IMR-90 (cell line): Measurements from ENCODE around the gene ZNF701. TPM values are rescaled to one million over a fixed set of nuclear protein-coding genes. Genes with fewer than 3 reads are reported as not detected.
A peak's percentile ranks its signal among the peaks of the same experiment; 100 is the strongest.

Source experiments
- ATAC-seq: fragments of 200-7000 bp; cut with Tn5 transposase; 2 replicates; pipeline ENCODE4 v1.9.1; 2020; ENCODE audit warnings: low read depth, mild to moderate bottlenecking, moderate library complexity
- BruUV-seq: library from RNA; stranded (reverse); fragments of 400-500 nt; replicated peaks from 2 replicates; lab custom pipeline; 2021; lab: Mats Ljungman, UMichigan
- CTCF ChIA-PET: fragments of 300-600 bp; formaldehyde crosslinking; extraction: SDS; loops from one replicate; lab custom pipeline; 2021; ENCODE audit warnings: antibody characterized with exemption; lab: Yijun Ruan, JAX
- POLR2A ChIA-PET: fragments of 300-600 bp; sonication (Branson Sonifier 250); formaldehyde crosslinking; loops from one replicate; lab custom pipeline; 2022; ENCODE audit warnings: antibody characterized with exemption; ENCODE audit not compliant: unreplicated experiment; lab: Charles Lee
- DNase-seq: peaks from one replicate; pipeline ENCODE4 v3.0.0; 2013
- H2AFZ ChIP-seq: replicated peaks from 2 replicates; pipeline ENCODE3; 2013; ENCODE audit warnings: low read length, mild to moderate bottlenecking; ENCODE audit not compliant: poor library complexity
- H2AK5ac ChIP-seq: 2 replicates; pipeline ENCODE4 v1.6.1; 2013; ENCODE audit warnings: low read depth, low read length, inconsistent platforms
- H2AK9ac ChIP-seq: replicated peaks from 2 replicates; pipeline ENCODE3; 2013; ENCODE audit warnings: mild to moderate bottlenecking, low read depth, low read length, moderate library complexity; ENCODE audit not compliant: poor library complexity
- H2BK120ac ChIP-seq: 2 replicates; pipeline ENCODE4 v1.6.1; 2013; ENCODE audit warnings: low read depth, low read length, inconsistent platforms
- H2BK15ac ChIP-seq: 3 replicates; pipeline ENCODE4 v1.6.1; 2013; ENCODE audit warnings: low read depth, low read length, inconsistent platforms
- H2BK20ac ChIP-seq: 2 replicates; pipeline ENCODE4 v1.6.1; 2013; ENCODE audit warnings: low read depth, mild to moderate bottlenecking, inconsistent platforms, low read length, moderate library complexity
- H2BK5ac ChIP-seq: 2 replicates; pipeline ENCODE4 v1.6.1; 2013; ENCODE audit warnings: mild to moderate bottlenecking, low read depth, low read length, inconsistent platforms; ENCODE audit not compliant: poor library complexity, severe bottlenecking
- H3K14ac ChIP-seq: replicated peaks from 2 replicates; pipeline ENCODE4 v1.6.1; 2013; ENCODE audit warnings: low read depth, low read length, inconsistent platforms
- H3K18ac ChIP-seq: 2 replicates; pipeline ENCODE4 v1.6.1; 2013; ENCODE audit warnings: low read depth, low read length, control low read depth
- H3K23ac ChIP-seq: 2 replicates; pipeline ENCODE4 v1.6.1; 2013; ENCODE audit warnings: low read depth, low read length, inconsistent platforms
- H3K27ac ChIP-seq: 2 replicates; pipeline ENCODE4 v1.5.1; 2013; ENCODE audit warnings: mild to moderate bottlenecking, control low read depth, low read length; ENCODE audit not compliant: insufficient read depth
- H3K27me3 ChIP-seq: 2 replicates; pipeline ENCODE4 v1.6.1; 2013; ENCODE audit warnings: low read length; ENCODE audit not compliant: control insufficient read depth, insufficient read depth
- H3K36me3 ChIP-seq: 2 replicates; pipeline ENCODE4 v1.6.1; 2013; ENCODE audit warnings: low read length, mixed read lengths; ENCODE audit not compliant: control insufficient read depth, insufficient read depth
- H3K4ac ChIP-seq: 2 replicates; pipeline ENCODE4 v1.6.1; 2013; ENCODE audit warnings: low read depth, low read length, inconsistent platforms
- H3K4me1 ChIP-seq: 2 replicates; pipeline ENCODE4 v1.6.1; 2013; ENCODE audit warnings: low read length, mixed read lengths; ENCODE audit not compliant: control insufficient read depth, insufficient read depth
- H3K4me2 ChIP-seq: 2 replicates; pipeline ENCODE4 v1.6.1; 2013; ENCODE audit warnings: low read depth, mild to moderate bottlenecking, control low read depth, low read length, moderate library complexity
- H3K4me3 ChIP-seq: 2 replicates; pipeline ENCODE4 v1.5.1; 2013; ENCODE audit warnings: low read depth, mild to moderate bottlenecking, control low read depth, low read length, moderate library complexity; ENCODE audit not compliant: insufficient read depth
- H3K56ac ChIP-seq: 2 replicates; pipeline ENCODE4 v1.6.1; 2013; ENCODE audit warnings: low read length, inconsistent platforms; ENCODE audit not compliant: insufficient read depth; ENCODE audit errors: extremely low read depth
- H3K79me1 ChIP-seq, 2 experiments: 2 replicates each; pipeline ENCODE4 v1.6.1; 2013; ENCODE audit warnings: low read length in 2 of 2, inconsistent platforms in 1 of 2, low read depth in 1 of 2
- H3K9ac ChIP-seq: 2 replicates; pipeline ENCODE4 v1.6.1; 2013; ENCODE audit warnings: low read depth, low read length, control low read depth
- H3K9me1 ChIP-seq: 2 replicates; pipeline ENCODE4 v1.6.1; 2013; ENCODE audit warnings: low read length, inconsistent platforms; ENCODE audit not compliant: insufficient read depth
- H3K9me3 ChIP-seq: 2 replicates; pipeline ENCODE4 v1.6.1; 2013; ENCODE audit warnings: low read length; ENCODE audit not compliant: control insufficient read depth, insufficient read depth
- H4K20me1 ChIP-seq: 2 replicates; pipeline ENCODE4 v1.6.1; 2013; ENCODE audit warnings: low read length, inconsistent platforms; ENCODE audit not compliant: insufficient read depth
- H4K5ac ChIP-seq: 2 replicates; pipeline ENCODE4 v1.6.1; 2013; ENCODE audit warnings: mild to moderate bottlenecking, low read depth, low read length, control low read depth
- H4K8ac ChIP-seq, 2 experiments: 2 replicates each; pipeline ENCODE4 v1.6.1; 2013; ENCODE audit warnings: low read depth in 2 of 2, low read length in 2 of 2, control low read depth in 1 of 2, inconsistent platforms in 1 of 2
- H4K91ac ChIP-seq: 2 replicates; pipeline ENCODE4 v1.6.1; 2013; ENCODE audit warnings: low read depth, low read length, inconsistent platforms; ENCODE audit not compliant: insufficient read depth
- BHLHE40 ChIP-seq: fragments of 150-350 bp; IDR thresholded peaks from 2 replicates; pipeline ENCODE4 v1.6.1; 2016; ENCODE audit warnings: mild to moderate bottlenecking, low read depth, low read length
- CTCF ChIP-seq: conservative IDR thresholded peaks from 2 replicates; pipeline ENCODE4 v1.5.1; 2012; ENCODE audit warnings: mild to moderate bottlenecking, low read depth, low read length, improper control_type of control experiment
- ELK1 ChIP-seq: fragments of 150-350 bp; IDR thresholded peaks from 2 replicates; pipeline ENCODE4 v1.6.1; 2016; ENCODE audit warnings: low read depth, mild to moderate bottlenecking, low read length, moderate library complexity, borderline replicate concordance
- MAFK ChIP-seq: IDR thresholded peaks from 2 replicates; pipeline ENCODE4 v1.6.1; 2012; ENCODE audit warnings: low read depth, low read length, improper control_type of control experiment
- MAZ ChIP-seq: IDR thresholded peaks from 2 replicates; pipeline ENCODE4 v1.6.1; 2012; ENCODE audit warnings: low read depth, mild to moderate bottlenecking, low read length, improper control_type of control experiment, moderate library complexity, borderline replicate concordance
- MXI1 ChIP-seq: IDR thresholded peaks from 2 replicates; pipeline ENCODE4 v1.6.1; 2012; ENCODE audit warnings: low read depth, mild to moderate bottlenecking, low read length, moderate library complexity, borderline replicate concordance
- RAD21 ChIP-seq: IDR thresholded peaks from 2 replicates; pipeline ENCODE4 v1.6.1; 2012; ENCODE audit warnings: low read length, improper control_type of control experiment
- RCOR1 ChIP-seq: IDR thresholded peaks from 2 replicates; pipeline ENCODE4 v1.6.1; 2012; ENCODE audit warnings: mild to moderate bottlenecking, low read length, improper control_type of control experiment; ENCODE audit not compliant: insufficient replicate concordance
- SMC3 ChIP-seq: fragments of 150-350 bp; IDR thresholded peaks from 2 replicates; pipeline ENCODE4 v1.6.1; 2016; ENCODE audit warnings: low read depth, mild to moderate bottlenecking, antibody characterized with exemption, low read length, moderate library complexity
- USF2 ChIP-seq: fragments of 150-350 bp; IDR thresholded peaks from 2 replicates; pipeline ENCODE4 v1.6.1; 2017; ENCODE audit warnings: mild to moderate bottlenecking, antibody characterized with exemption, low read length, low read depth
- WGBS, 2 experiments: methylation state at CpG; one replicate each; pipeline versions ENCODE4 v1.1.5 to v1.1.7; 2013; ENCODE audit warnings: missing lambda C conversion rate in 2 of 2; ENCODE audit not compliant: insufficient read length in 1 of 2; ENCODE audit errors: extremely low coverage in 2 of 2; 5-methylcytosine and 5-hydroxymethylcytosine counted together
- dilution Hi-C: fragments of 300-500 bp; cut with HindIII; formaldehyde crosslinking; loops from one replicate; pipeline ENCODE4 v1.14.3; 2018; ENCODE audit warnings: low sequenced_read_pairs; ENCODE audit not compliant: unreplicated experiment
- in situ Hi-C: fragments of 300-500 bp; cut with MboI; formaldehyde crosslinking; loops from 3 replicates; pipeline ENCODE4 v1.14.3; 2019; ENCODE audit warnings: low sequenced_read_pairs, inconsistent platforms, mixed read lengths
- intact Hi-C: fragments of 100-400 bp; cut with micrococcal nuclease; formaldehyde crosslinking; loops from 2 replicates; pipeline ENCODE4 v1.10.0; 2022
- polyA plus RNA-seq, 3 experiments: library from polyadenylated mRNA; depleted of rRNA; stranded (reverse); fragments of >200 nt; gene quantifications; 2 replicates each; pipeline ENCODE4 v1.2.3, GENCODE V29; 2012; ENCODE audit warnings: low replicate concordance in 1 of 3
- total RNA-seq: library from RNA; depleted of rRNA; stranded (reverse); fragments of >200 nt; gene quantifications from 2 replicates; pipeline ENCODE4 v1.2.3, GENCODE V29; 2012

The ZNF701 gene
- total and polyA plus RNA-seq, 2 of the 4 experiments (the other 2 are of a cell fraction) = 3.8 to 12.2 TPM

- H3K79me1 ChIP-seq = peaks cover 12 to 13% of the 10 kb centered on the region in 2 experiments
- dilution Hi-C loops = no loop called here
Measured at GRCh38 chr19:52601025-52601973, 31.2 kb downstream of the ZNF701 start.

More at GRCh38 chr19:52601025-52601973, 31.2 kb downstream of the ZNF701 start:
- Histone ChIP-seq H3K27me3 (no peaks in the 10 kb centered on the region), H2BK15ac (no peak overlapping the region), H3K14ac (peak overlapping the region; percentile 69; the same call in 1 of the 2 replicates), H3K4ac (peak overlapping the region; percentile 46; the same call in 1 of the 2 replicates), H3K9ac (peak overlapping the region; percentile 90), H3K4me1 (peaks cover 5% of the 10 kb centered on the region; the same call in 1 of the 2 replicates), H4K91ac (no peak overlapping the region), H2AFZ (peak overlapping the region; percentile 93), H3K23ac (0 out of 2 replicates have a peak overlapping the region, but pooled peaks have one; percentile 48), H2BK20ac (no peak overlapping the region), H4K5ac (0 out of 2 replicates have a peak overlapping the region, but pooled peaks have one; percentile 41), H3K4me3 (peak overlapping the region; percentile 94), H4K8ac (peak overlapping the region; percentile 64 to 66; a peak in 3 of 4 replicates), H2BK5ac (peak overlapping the region; percentile 25), H3K27ac (peak overlapping the region; percentile 63), H3K9me1 (peaks cover 3% of the 10 kb centered on the region; the same call in 1 of the 2 replicates), H3K18ac (peak overlapping the region; percentile 42; the same call in 1 of the 2 replicates), H3K9me3 (peaks cover under 1% of the 10 kb centered on the region; the same call in 1 of the 2 replicates), H3K36me3 (peaks cover 9% of the 10 kb centered on the region), H4K20me1 (no peaks in the 10 kb centered on the region), H3K56ac (no peak overlapping the region; the same call in 1 of the 2 replicates), H2BK120ac (no peak overlapping the region; the same call in 1 of the 2 replicates), H2AK5ac (no peak overlapping the region), H2AK9ac (peak overlapping the region; percentile 0), H3K4me2 (peak overlapping the region; percentile 92)
- TF ChIP-seq SMC3 (no peak), MAFK (no peak), RCOR1 (no peak), MXI1 (no peak), USF2 (no peak), RAD21 (0 out of 2 replicates have a peak, but pooled peaks have one; percentile 25), MAZ (peak; percentile 72; the same call in 1 of the 2 replicates), CTCF (peak; percentile 34; the same call in 1 of the 2 replicates), BHLHE40 (no peak), ELK1 (no peak)
- BruUV-seq = no TSS peak
- peak; percentile 87 for DNase-seq
- 4% methylated on average over 17 of the region's 62 CpGs; no CpG with 5 or more reads in 1 of the 2 experiments for WGBS, 2 experiments
- intact Hi-C loops = no loop called here
- ChIA-PET CTCF (interaction anchor here (1.4 kb wide), 1 partner anchor 45 kb away, joined by 4 read pairs; no protein-coding TSS in a partner anchor), POLR2A (no interaction called here)
- in situ Hi-C loops = no loop called here
- ATAC-seq = peak; percentile 100
